Stimulated activated CD8-positive, alpha-beta memory T cell treated with anti-CD3 and anti-CD28 coated beads, Interleukin-12 subunit alpha, Interleukin-12 subunit beta, amount 100 ng/mL, for 4 hours (primary cell): ENCODE results near the gene PHLPP1.
"Not testable (repeated sequence)": the region's sequence is repeated elsewhere in the genome, so short reads cannot be mapped to it uniquely, and the experiment has no call there.

ENCODE experiments used
- DNase-seq: peaks from one replicate; pipeline ENCODE4 v3.0.0-alpha.2; 2020; ENCODE audit warnings: low read depth

Gene PHLPP1

GRCh38 chr18:62715436-62715758 is at the start of gene PHLPP1:
Gene PHLPP1, plus strand, starts transcription at chr18:62715541. Its CDS starts 143 bp downstream, at chr18:62715684.
- DNase-seq, result no peak

DNA sequence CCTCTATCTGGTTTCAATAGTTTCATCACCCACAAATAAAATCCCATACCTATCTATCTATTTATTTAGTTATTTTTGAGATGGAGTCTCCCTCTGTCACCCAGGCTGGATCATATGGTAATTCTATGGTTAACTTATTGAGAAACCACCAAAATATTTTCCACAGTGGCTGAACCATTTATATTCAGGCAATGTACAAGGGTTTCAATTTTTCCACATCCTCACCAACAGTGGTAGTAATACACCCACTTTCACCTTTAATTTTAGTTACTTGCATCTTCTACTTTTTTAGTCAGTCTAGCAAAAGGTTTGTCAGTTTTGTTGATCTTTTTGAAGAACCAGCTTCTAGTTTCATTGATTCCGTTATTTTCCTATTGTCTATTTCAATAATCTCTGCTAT is 46.1 kb upstream of the PHLPP1 start:
- no peak for DNase-seq

DNA sequence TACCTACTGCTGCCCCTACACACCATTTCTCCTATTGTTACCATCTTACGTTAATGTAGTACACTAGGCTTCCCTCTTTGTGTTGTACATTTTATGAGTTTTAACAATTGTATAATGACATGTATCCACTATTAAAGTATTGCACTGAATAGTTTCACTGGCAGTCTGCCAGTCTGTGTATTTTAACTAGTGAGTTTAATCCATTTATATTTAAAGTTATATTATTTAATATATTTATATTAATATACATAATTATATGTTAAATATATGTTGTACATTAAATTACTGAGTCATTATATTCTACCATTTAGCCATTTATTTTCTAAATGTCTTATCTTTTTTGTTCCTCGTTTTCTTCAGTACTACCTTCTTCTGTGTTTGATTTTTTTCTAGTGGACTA is 44.8 kb upstream of the PHLPP1 start:
- DNase-seq, result no peak

DNA sequence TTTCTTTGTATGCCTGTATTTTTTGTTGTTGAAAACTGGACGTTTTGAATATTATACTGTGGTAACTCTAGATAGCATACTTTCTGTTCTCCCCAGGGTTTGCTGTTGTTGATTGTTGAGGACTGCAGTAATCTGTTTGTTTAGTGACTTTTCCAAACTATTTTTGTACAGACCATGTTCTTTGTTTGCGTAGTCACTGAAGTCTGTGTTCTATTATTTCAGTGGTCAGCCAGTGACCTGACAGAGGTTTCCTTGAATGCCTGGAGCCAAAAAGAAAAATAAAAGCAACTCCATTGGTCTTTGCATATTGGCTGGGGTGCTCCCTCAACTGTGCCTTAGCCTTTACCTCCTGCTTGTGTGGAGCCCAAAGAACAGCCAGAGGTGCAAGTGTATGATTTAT is 42.7 kb upstream of the PHLPP1 start:
- no peak for DNase-seq

DNA sequence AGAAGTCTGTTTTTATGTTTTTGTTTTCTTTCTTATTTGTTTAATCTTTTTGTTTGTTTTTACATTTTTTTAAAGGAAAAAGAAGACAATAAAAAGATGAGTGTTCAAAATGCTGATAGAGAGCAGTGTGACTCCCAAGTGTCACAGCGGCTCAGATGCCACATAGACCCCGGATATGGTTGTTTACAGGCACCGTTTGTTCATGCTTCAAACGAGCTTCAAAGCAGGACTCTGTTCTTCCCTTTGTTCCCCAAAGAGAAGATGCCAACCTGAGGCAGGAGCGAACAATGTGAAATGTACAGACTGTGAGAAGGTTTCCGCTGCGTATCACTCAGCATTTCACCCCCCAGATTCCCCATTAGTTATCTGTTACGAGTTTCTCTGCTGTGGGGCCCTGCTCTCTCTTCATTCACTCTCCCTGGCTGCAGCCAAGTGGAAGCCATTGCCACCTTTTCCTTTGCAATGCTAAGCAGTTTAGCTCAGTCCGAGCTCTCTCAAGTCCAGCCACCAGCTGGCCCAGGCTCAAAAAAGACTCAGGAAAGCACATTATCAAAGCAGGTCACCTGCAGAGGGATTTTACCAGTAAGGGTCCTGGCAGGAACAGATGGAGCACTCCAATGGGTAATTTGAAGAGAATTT is 36.4 kb upstream of the PHLPP1 start:
- DNase-seq, result no peak

DNA sequence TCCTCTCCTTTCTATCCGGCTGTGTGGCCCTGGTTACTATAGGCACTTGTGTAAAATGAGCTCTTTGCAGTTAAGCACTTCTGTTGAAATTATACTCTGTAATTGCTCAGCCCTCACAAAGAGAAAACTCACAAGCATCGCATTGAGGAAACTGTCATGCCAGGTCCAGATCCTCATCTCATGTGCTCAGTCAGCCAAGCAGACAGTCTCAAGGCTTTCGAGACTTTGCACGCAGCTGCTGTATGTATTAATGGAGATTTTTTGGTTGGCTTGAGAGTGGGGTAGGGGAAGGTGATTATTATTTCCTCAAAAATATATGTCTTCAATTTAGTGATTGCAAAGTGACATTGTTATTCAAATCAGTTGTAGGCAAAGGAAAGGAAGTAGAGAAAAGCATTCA is 33.0 kb upstream of the PHLPP1 start:
- DNase-seq, result no peak

GRCh38 chr18:62683935-62684334 is 31.4 kb upstream of the PHLPP1 start:
- no peak for DNase-seq

GRCh38 chr18:62688743-62689317 is 26.5 kb upstream of the PHLPP1 start:
- no peak for DNase-seq

- DNase-seq, result no peak
These were observed 25.0 kb upstream of the PHLPP1 start for GRCh38 chr18:62690236-62690815.

GRCh38 chr18:62693659-62694058 is 21.7 kb upstream of the PHLPP1 start:
- no peak for DNase-seq

GRCh38 chr18:62697636-62698035 is 17.7 kb upstream of the PHLPP1 start:
- no peak for DNase-seq

DNA sequence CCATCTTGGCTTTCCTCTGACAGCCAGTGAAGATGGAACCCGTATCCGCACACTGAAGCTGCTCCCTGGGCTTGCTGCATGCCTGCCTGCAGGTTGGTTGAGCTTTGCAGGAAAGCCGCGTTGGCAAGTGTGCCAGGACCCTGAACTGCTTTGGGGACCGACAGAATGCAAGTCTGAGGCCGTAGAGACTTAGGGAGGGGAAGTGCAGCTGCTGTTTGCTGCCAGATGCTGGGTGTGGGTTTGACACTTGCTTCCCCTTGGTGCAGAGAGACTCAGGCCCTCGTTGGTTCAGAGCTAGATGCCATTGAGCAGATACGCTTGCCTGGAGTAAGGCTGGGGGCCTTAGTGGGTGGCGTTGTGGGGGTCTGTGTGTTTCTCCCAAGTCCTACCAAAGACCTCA is 13.1 kb upstream of the PHLPP1 start:
- no peak for DNase-seq

DNA sequence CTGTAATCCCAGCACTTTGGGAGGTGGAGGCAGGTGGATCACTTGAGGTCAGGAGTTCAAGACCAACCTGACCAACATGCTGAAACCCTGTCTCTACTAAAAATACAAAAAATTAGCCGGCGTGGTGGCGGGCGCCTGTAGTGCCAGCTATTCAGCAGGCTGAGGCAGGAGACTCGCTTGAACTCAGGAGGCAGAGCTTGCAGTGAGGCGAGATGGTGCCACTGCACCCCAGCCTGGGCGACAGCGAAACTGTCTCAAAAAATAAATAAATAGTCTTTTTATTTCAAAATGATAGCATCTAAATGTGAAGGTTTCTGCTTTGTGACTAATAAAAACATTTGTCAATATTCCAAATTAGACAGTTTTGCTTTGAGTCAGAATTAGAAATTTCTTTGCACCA is 8.5 kb upstream of the PHLPP1 start:
- not testable (repeated sequence) for DNase-seq

- DNase-seq, result not testable (repeated sequence)
These were observed 5.4 kb upstream of the PHLPP1 start for GRCh38 chr18:62709908-62710307.

DNA sequence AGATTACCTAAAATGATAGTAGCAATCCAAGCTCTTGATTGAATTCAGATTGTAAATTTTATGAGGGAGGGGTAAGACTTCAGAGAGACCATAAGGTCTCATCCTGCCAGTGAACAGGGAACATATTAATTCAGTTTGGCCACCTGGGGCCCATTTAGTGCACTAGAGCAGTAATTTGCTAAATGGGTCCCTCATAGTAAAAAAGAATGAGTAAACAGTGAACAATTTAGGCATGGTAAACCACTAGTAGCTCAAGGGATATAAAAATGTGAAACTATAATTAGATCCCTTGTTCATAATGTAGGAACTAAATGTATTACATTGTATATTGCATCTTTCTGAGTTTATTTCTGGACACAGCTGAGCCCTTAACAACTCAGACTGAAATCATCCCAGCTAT is 4.9 kb upstream of the PHLPP1 start:
- no peak for DNase-seq

- no peak for DNase-seq
These were observed 3.6 kb upstream of the PHLPP1 start for GRCh38 chr18:62711781-62712180.

DNA sequence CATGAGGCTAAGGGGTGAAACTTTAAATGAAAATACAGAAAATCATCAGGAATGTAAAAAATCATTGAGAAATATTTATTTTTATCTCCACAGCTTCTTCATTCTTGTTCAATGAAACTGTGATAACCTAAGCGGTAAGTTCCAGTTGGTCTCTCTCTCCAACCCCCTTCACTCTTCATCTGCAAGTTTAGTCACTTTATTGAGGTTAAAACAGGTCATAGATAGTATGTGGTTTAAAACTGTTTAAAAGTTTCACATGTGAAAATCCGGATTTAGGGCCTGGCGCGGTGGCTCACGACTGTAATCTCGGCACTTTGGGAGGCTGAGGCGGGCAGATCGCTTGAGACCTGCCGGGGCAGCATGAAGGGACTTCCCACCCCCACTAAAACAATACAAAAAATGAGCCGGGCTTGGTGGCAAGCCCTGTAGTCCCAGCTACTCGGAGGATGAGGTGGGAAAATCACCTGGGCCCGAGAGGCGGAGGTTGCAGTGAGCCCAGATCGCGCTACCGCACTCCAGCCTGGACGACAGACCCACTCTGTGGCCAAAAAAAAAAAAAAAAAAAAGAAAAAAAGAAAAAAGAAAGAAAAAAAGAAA is 1.6 kb upstream of the PHLPP1 start:
- DNase-seq, result no peak

DNA sequence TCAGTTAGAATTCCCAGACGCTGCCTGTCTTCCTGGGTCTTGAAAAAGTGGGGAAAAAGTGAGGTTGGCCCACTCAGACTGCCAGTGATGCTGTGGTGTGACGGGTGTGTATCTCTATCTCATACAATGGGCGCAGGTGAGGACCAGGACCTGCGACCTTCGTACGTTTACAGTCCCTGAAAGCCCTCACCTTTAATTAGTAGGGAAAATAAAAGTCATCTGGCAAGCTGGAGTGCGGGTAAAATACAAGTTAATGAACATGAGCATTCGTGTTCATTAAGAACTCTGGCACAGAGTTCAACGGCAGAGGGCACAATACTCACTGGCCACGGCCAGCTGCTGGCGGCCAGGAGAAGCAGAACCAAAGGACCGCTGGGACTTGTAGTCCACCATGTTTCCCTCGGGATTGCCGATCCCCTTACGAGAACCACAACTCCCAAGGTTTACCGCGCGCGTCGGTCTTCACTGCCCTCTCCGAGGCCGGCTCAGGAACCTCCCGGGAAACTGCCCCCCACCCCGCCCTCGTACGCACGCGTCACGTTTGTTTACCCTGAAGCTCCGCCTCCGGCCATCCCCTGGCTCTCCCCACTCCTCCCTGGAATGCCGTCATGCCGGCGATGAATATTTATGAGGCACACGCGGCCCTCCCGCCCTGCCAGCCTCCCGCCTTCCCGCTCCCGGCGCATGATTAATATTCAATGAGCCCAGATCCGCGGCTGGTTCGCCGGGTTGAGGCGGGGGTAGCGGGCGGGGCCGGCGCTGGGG is 488 bp upstream of the PHLPP1 start:
- DNase-seq, result peak; percentile 88

DNA sequence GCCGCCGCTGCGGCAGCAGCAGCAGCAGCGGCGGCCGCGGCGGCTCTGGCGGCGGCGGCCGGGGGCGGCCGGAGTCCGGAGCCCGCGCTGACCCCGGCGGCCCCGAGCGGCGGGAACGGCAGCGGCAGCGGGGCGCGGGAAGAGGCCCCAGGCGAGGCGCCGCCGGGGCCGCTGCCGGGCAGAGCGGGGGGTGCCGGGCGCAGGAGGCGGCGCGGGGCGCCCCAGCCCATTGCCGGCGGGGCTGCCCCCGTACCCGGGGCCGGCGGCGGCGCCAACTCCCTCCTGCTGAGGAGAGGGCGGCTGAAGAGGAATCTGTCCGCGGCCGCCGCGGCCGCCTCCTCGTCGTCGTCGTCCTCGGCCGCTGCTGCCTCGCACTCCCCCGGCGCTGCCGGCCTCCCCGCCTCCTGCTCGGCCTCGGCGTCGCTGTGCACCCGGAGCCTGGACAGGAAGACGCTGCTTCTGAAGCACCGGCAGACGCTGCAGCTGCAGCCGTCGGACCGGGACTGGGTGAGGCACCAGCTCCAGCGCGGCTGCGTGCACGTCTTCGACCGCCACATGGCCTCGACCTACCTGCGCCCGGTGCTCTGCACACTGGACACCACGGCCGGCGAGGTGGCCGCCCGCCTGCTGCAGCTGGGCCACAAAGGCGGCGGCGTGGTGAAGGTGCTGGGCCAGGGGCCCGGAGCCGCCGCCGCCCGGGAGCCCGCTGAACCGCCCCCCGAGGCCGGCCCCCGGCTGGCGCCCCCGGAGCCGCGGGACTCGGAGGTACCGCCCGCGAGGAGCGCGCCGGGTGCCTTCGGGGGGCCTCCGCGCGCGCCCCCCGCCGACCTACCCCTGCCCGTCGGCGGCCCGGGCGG is 646 bp downstream of the PHLPP1 start:
- peak; percentile 19 for DNase-seq

DNA sequence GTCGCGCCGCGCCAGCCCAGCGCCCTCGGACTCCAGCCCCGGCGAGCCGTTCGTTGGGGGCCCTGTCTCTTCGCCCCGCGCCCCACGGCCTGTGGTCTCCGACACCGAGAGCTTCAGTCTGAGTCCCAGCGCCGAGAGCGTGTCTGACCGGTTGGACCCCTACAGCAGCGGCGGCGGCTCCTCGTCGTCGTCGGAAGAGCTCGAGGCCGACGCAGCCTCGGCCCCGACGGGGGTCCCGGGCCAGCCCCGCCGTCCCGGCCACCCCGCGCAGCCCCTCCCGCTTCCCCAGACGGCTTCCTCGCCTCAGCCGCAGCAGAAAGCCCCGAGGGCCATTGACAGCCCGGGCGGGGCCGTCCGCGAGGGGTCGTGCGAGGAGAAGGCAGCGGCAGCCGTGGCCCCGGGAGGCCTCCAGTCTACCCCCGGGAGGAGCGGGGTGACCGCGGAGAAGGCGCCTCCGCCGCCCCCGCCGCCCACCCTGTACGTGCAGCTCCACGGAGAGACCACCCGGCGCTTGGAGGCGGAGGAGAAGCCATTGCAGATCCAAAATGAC is 1.4 kb downstream of the PHLPP1 start:
- peak; percentile 25 for DNase-seq

- DNase-seq, result no peak
These were observed 2.0 kb downstream of the PHLPP1 start for GRCh38 chr18:62717169-62717924.
